Stimulated activated CD4-positive, alpha-beta T cell treated with anti-CD3 and anti-CD28 coated beads, Interleukin-1b, Interleukin-23, amount 100 ng/mL, for 24 hours (primary cell): ENCODE measurements around the gene PRG2.
"Not testable (repeated sequence)": the region's sequence is repeated elsewhere in the genome, so short reads cannot be mapped to it uniquely, and the experiment has no call there.

Source experiments
- DNase-seq, 4 experiments: peaks; one replicate each; pipeline ENCODE4 v3.0.0-alpha.2; 2020; ENCODE audit warnings: low read depth in 4 of 4, low spot score in 1 of 4

Gene PRG2

DNA sequence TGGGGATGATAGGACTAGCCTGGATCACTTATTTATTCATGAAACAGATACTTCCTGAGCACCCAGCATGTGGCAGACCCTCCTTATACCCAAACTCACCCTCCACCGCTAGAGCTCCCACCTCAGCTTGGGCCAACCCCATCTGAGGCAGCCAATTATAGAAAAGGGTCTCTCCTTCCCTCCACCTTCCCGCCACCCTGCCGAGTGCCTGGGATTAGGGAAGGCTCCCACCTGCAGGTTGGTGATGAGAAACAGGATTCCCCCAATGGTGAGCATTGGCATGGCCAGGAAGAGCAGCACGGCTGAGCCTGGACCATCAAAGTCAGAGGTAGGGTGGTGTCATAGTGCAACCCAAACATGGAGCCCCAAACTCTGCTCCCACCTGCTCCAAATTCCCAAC is 30.6 kb upstream of the PRG2 start:
- DNase-seq, result no peak

DNA sequence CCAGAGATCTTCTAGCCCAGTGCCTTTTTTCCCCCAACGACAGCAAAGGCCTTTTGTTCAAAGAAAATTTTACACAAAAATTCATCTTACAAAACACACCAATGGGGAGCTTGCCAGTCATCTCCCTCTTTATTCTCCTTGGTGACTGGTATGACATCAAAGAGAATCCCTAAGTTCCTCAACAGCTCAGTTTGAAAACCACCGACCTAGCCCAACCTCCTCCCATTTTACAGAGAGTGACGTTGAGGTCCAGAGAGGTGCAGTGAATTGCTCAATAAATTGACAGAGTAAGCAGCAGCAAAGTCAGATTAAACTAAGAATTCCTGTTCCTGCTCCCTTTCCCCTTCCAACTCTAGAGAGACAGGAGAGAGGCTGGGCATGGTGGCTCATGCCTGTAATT is 28.7 kb upstream of the PRG2 start:
- no peak for DNase-seq

DNA sequence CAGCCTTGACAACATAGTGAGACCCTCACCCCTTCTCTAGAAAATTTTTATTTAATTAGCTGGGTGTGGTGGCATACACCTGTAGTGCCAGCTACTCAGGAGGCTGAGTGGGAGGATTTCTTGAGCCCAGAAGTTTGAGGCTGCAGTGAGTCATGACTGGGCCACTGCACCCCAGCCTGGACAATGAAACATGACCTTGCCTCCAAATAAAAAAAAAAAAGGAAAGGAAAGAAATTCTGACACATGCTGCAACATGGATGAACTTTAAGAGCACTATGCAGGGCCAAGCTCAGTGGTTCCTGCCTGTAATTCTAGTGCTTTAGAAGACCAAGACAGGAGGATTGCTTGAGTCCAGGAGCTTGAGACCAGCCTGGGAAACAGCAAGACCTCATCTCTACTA is 27.7 kb upstream of the PRG2 start:
- DNase-seq, result no peak

DNA sequence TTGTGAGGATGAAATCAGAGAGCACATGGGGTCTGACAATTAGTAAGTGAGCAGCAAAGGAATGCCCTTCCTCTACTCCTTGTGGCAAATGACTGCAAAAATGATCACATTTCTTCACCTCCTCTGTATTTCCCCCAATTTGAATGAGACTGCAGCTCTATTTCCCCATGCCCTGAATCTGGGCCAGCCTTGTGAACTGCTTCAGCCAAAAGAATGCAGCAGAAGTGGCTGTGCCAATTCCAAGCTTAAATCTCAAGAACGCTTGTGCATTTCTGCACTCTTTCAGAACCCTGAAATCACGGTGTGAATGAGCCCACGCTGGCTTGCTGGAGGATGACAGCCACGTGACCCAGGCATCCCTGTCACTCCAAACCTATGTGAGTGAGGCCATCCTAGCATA is 26.6 kb upstream of the PRG2 start:
- no peak for DNase-seq

DNA sequence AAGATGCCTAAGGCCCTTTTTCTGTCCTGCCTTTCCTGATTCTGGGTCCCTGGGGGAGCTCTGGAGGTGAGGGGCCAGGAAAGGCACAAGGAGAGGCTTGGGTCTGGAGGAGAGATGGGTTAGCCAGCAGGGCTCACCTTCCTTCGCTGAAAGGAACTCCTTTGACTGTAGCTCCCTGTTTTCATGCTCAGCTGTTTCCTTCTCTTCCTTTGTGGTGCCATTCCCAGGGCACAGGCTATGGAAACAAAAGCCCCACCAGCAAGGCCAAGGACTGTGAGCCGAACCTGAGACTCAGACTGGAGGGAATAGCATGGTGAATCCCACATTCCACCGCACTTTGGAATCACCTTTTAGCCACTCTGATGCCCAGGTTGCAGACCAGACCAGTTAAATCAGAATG is 26.0 kb upstream of the PRG2 start:
- no peak for DNase-seq

DNA sequence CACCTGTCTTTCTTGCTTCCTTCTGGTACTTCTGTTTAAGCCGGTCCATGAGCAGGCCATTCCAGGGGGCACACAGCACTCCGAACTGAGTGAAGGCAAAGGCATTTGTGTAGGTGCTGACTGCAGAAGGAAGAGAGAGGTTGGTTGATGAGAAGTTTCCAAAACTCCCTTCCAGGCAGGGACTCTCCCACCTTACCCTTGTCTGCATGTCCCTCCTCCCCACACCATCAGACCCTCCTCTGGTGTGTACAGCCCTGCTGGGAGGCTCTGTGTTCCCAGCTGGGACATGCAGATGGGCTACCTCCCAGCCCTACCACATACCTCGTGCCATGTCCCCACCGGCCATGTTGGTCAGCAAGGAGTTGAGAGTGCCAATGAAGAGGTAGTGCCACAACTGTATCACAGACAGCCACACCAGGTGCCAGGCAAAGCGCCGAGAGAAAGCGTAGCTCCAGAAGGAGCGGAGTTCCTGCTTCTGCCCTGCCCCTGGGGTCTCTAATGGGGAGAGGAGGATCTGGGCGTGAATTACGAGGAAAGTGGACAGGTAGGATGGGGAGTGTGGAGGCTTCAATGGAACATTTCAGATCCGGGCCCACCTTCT is 24.3 kb upstream of the PRG2 start:
- no peak for DNase-seq

DNA sequence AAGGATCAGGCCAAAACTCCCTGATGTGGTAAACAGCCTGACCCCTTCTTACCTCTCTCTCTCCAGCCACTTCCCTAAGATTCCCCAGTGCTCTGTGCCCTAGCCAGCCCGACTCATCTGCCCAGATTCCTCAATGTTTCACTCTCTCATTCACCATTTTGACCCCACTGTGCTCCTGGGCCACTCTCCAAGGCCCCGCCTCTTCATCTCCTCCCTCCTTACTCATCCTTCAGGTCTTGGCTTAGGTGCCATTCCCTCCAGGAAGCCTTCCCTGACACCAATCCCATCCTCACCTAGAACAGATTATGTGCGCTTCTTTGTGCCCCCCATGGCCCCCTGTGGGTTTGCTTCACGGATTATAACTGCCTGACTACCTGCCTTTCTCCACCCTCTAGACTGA is 23.2 kb upstream of the PRG2 start:
- no peak for DNase-seq

DNA sequence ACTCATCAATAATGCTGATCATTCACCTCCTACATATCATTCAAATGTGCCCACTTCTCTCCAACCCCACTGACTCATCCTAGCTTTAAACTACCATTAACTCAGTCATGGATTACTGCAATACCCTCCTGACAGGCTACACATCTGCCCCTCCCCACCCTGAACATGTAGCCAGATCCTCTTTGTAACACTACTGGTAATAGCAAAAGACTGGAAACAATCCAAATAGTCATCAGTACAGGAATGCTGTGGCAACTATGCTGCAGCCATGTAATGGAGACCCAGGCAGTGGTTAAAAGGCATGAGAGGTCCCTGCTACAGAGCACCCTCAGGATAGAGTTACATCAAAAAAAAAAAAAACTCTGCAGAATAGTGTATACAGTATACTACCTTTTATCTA is 19.8 kb upstream of the PRG2 start:
- DNase-seq, result no peak

DNA sequence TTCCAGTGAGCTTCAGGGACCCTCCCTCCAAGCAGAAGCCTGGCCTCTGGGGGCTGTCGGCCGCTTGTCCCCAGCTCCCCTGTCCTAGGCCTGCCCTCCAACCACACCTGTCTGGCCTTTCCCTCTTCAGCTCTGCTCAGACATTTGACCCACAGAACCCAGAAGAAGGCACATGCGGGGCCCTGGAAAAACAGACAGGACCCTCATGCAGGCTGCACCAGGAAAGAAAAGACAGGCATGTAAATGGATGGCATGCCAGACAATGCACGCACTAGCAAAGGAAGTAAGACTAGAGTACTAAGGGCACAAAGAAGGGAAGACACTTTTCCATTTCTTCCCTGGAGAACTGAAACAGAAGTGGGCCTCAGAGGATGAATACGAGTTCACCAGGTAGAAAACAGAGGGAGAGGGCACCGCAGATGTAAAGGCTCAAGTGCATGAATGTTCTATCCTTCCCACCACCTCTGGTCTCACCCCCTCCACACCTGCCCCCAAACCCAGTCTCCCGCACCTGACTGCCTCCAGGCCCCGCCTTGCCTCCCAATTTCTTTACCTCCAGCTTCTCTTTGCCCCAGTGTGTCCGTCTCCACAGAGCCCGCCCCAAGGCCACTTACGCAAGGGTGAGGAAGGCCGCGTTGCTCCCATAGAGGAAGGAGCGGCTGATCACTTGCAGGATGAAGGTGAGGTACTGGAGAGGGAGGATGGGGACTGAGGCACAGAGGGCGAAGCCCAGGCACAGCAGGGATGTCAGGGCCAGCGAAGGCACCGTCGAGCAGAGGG is 19.1 kb upstream of the PRG2 start:
- DNase-seq, result no peak

DNA sequence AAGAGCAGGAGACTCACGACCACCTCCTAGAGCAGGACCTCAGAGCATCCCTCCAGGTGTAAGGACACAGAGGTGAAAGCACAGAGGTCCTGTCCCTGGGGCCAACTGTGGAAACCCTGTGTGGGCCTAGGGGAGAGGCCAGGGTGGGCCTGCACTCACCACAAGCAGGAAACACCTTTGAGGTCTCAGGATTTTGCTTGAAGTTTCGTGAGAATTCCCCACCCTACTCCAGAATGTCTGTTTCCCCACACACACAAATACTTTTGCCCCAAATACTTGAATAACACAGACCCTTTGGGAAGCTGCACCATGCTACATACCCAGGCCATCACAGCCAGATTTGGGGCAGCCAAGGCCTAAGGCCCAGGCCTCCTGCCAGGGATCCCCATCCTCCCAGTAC is 18.3 kb upstream of the PRG2 start:
- DNase-seq, result no peak

DNA sequence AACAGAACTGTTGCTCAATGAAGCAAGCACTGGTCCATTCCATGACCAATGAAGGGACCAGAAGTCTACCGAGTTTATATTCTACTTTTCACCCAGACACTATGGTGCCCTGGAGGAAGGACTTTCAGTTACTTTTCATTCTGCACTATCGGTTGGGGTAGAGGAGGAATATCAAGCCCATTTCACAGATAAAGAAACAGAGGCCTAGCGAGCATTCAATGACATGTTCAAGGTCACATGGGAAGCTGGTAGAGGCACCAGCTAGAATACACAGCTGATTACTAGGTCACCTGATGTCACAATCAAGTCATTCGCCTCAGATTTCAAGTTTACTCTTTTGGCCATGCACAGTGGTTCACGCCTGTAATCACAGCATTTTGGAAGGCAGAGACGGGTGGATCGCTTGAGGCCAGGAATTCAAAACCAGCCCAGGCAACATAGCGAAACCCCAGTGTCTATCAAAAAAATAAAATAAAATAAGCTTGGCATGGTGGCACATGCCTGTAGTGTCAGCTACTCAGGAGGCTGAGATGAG is 17.6 kb upstream of the PRG2 start:
- DNase-seq, result no peak

DNA sequence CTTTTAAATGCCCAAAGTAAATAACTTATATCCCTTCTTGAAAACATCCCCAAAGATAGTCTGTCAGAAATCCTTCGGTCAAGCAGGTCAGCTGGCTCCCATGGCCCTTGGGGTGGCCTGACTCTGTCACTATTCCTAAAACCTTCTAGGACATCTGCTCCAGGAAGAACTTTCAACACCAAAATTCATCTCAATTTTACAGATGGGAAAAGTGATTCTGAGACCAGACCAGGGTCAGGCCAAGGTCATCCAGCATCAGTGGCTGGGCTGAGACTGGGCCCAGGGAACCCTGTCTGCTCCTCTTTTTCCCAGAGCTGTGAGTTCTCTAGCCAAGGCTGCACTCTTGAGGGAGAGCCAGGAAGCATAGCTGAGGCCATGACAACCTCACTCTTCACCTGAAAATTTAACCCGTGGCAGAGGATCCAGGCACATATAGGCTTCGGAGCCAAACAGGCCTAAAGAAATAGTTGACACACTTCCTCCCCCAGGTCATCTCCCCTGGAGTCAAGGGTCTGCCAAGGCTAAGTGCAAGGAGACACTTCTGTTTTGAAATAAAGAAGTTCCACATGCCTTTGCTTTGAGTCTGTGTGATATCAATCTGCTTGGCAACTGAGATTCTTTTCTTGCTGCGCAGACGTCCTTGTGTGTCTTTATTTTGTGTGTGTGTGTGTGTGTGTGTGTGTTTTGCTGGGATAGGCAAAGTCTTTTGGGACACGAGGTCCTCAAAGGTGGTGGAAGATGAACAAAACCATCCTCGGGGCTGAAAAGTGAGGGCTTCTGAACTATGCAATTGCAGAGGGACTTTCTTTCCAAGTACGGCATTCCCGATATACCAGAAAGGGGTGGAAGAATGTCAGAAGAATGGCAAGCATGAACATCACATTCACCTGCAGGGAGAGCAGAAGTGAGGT is 16.8 kb upstream of the PRG2 start:
- DNase-seq, result no peak

DNA sequence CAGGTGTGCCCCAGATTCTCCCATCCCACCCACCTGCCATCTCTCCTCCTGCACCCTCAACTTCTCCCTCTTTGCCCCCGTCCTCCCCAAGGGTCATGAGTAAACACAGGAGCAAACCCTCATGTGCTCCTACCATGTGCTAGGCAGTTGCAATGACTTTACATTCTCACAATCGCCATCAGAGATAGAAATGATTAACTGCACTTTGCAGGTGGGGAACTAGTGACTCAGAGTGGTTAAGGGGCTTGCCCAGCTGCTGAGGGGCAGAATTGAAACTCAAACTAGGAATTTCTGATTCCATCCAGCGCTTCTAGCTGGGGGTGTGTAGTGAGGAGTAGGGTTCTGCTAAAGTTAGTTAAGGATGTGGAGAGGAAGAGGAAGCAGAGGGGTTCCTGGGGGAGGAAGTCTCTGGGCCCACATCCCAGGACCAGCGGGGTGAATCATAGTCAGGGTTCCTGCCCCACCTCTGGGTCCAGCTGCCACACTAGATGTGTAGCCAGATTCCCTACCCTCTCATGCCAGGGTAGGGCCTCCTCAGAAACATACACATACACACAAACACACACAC is 16.0 kb upstream of the PRG2 start:
- DNase-seq, result peak in 1 of 4 experiments; percentile 43

DNA sequence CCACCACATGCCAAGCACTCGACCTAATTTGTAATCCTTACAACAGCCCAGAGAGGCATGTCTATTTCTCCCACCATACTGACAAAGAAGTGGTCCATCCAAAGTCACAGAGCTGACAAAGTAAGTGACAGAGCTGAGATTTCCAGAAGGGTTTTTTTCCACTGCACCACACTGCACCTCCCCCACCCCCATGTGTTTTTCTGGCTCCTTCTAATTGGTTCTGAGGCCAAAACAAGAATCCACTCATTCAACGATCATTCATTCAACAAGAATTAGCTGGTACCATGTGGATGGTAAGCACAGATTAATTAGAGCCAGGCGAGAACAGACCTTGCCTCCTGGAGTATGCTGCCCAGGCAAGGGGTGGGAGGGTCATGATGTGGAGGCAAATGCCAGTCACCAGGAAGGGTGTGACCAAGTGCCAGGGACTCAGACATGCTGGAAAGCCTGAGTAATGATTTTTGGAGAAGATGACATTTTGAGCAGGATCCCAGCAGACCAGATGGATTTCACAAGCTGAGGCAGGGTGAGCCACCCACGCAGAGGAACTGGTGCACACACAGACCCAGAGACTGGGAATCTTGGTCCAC is 14.9 kb upstream of the PRG2 start:
- no peak for DNase-seq

DNA sequence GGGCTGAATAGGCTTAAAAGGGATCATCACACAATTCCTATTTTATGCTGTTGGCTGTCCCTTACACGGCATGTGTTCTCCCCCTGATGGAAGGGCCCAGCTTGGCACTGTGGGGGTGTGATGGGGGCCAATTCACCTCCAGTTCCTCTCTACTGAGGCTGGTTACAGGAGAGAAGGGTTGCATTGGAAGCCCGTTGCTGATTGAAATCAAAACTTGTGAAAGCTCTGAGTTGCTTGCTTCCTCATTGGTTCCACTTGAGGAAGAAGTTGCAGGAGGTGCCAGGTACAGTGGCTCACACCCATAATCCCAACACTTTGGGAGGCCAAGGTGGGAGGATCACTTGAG is 13.3 kb upstream of the PRG2 start:
- no peak for DNase-seq

DNA sequence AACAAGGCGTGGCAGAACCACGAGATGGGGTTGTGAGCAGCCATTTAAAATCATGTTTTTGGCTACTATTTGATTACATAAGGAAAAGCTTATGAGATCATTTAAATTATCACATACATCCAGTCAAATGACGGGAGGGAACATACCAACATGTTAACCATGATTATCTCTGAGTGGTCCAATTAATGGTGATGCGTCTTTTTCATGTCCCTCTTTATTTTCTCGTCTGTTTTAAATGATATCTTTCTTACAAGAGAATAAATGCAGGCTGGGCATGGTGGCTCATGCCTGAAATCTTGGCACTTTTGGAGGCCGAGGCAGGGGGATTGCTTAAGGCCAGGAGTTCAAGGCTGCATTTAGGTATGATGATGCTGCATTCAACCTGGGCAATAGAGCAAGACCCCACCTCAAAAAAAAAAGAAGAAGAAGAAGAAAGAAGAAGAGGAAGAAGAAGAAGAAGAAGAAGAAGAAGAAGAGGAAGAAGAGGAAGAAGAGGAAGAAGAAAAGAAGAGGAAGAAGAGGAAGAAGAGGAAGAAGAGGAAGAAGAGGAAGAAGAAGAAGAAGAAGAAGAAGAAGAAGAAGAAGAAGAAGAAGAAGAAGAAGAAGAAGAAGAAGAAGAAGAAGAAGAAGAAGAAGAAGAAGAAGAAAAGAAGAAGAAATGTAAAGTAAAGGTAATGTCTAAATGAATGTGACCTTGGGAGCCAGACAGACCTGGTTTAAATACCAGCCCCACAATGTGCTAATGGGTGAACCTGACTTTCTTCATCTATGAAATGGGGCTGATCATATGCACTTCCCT is 12.8 kb upstream of the PRG2 start:
- not testable (repeated sequence) for DNase-seq

DNA sequence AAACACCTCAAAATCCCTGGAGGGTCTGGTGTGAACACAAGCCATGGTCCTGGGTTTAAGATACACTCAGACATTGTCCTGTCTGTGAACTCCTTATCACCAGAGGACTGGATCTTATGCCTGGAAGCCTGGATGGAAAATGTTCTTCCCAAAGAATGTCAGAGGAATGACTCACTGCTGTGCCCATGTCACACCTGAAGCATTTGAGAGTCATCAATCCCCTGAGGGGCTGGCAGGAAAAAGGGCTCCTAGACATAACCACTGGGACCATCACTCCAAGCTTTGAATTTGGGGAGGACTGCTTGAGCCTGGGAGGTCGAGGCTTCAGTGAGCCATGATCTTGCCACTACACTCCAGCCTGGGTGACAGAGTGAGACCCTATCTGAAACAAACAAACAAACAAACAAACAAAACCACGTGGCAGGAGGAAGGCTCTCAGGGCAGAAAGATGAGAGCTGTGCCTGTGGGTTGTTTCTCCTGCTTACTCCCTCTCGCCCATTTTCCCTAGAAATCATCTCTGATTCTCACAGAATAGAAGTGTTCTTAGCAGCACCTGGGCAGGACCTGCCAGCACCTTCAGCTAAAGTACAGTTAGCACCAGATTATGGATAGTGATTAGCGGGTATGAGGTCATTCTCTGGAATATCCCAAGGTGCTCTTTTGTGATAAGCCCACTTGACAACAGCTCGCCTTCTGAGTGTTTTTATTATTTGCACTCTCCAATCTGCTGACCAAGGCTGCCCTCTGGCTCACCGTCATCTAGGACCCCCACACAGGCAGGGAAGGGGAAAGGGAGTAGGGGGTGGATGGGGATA is 11.9 kb upstream of the PRG2 start:
- no peak for DNase-seq

DNA sequence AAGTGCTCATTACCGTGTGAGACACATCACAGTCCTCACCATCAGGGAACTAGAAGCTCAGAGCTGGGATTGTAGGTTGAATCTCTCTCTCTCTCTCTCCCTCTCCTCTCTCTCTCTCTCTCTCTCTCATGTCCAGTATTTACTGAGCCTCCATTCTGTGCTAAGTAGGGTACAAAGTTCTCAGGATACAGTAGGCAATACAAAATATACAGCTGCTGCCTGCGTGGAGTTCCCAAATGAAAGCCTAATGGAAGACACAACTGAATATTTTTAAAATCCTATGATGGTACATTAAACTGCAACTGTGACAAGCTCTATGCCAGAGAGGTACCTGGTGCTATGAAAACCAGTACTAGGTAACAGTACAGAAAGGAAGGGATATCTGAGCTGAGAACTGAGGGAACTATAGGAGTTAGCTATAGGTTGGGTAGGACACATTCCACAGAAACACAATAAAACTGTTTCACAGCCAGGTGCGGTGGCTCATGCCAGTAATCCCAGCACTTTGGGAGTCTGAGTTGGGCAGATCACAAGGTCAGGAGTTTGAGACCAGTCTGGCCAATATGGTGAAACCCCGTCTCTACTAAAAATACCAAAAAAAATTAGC is 9.6 kb upstream of the PRG2 start:
- DNase-seq, result no peak

DNA sequence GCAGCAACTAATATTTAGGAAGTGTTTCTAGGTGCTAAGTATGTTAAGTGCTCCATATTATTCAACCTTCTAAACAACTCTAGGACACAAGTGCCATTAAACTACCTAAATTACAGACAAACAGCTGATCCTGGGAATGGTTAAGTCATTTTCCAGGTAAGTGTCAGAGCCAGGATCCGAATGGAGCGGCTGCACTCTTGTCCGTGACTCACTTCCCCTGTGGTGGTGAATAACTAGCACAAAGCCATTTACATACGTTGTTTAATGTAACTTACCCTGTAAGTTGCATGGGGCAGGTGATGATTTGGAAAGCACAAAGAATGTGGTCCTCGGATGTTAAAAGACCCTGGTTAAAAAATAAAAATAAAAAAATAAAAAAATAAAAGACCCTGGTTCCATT is 8.8 kb upstream of the PRG2 start:
- DNase-seq, result no peak
